Cardiac muscle cell (in vitro differentiated cells and primary cell): ENCODE measurements around the gene NCAPD3. TPM values are rescaled to one million over a fixed set of nuclear protein-coding genes. Genes with fewer than 3 reads are reported as not detected.

Source experiments
- DNase-seq, 2 donors: peaks; one replicate each; pipeline versions ENCODE4 v3.0.0 to v3.0.0-alpha.2; 2010 to 2017; ENCODE audit warnings: low read depth in 1 of 2, low spot score in 1 of 2
- H3K27ac ChIP-seq: fragments of 200-600 bp; sonication (generic); 2 replicates; pipeline ENCODE4 v1.5.1; 2016
- H3K27me3 ChIP-seq: fragments of 200-600 bp; sonication (generic); 2 replicates; pipeline ENCODE4 v1.6.0; 2016; ENCODE audit warnings: control low read depth
- H3K36me3 ChIP-seq: fragments of 200-600 bp; sonication (generic); 2 replicates; pipeline ENCODE4 v1.5.1; 2016; ENCODE audit warnings: control low read depth
- H3K4me1 ChIP-seq: fragments of 200-600 bp; sonication (generic); 2 replicates; pipeline ENCODE4 v1.8.1; 2017; ENCODE audit warnings: low read depth, mild to moderate bottlenecking, mixed run types
- H3K4me3 ChIP-seq: fragments of 200-600 bp; sonication (generic); 2 replicates; pipeline ENCODE4 v1.5.1; 2016; ENCODE audit warnings: mild to moderate bottlenecking
- H3K9me3 ChIP-seq: fragments of 200-600 bp; sonication (generic); 2 replicates; pipeline ENCODE4 v1.5.1; 2017; ENCODE audit warnings: low read depth, mild to moderate bottlenecking, control low read depth
- polyA plus RNA-seq: library from polyadenylated mRNA; unstranded; fragments of >200 nt; fragmentation: Nextera tagmentation; extraction: Ambion mirVana; gene quantifications from 2 replicates; pipeline ENCODE4 v1.2.1, GENCODE V29; 2016
- total RNA-seq: library from RNA; depleted of rRNA; stranded (reverse); fragments of >200 nt; gene quantifications from 2 replicates; pipeline ENCODE4 v1.2.3, GENCODE V29; 2016
- TF ChIP-seq, protein P1 (sequence below): IDR thresholded peaks from 2 replicates; pipeline ENCODE4 v1.5.1; 2012; ENCODE audit warnings: low read depth, mild to moderate bottlenecking, low read length

Gene NCAPD3
- total and polyA plus RNA-seq, 2 experiments from 2014 or later, result 17.1 to 20.8 TPM

DNA sequence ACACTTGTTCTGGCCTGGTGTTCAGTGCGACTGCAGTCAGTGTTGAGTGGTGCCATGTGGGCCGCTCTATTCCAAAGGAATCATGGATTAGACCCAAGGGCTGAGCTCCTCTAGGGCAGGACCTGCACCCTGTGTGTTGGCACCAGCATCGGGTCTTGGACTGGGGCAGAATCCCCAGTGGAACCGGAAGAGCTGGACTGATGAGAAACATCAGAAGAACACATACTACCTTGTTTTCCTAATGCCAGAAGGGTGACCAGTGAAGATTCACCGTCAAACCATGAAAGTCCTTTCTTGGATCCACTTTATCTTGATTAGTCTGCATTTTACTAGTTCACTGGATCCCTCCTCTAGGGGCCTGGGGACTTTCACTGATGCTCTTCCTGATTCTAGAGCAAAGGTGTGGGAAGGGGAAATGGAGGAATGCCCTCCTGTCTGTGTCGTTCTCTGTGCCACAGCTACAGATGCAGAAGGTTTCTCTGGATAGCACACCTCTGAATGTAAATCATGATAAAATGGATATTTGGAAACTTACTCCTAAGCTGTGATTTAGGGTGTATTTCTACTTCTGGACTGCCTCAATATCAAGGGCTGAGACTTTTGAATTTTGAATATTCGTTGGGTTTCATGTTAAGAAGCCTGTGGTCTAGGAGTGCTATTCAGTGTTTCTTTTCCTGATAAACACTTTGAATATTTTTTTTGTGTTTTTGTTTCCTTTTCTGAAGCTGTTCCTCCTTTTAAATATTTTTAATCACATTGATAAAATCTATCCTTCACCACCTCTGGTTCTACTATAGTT lies 41.4 kb upstream of the NCAPD3 start:
- peaks cover 8% of the 10 kb centered on the region for H3K36me3 ChIP-seq
- H3K27me3 ChIP-seq, result no peaks in the 10 kb centered on the region
- H3K9me3 ChIP-seq, result no peaks in the 10 kb centered on the region
- no peak overlapping the region for H3K4me3 ChIP-seq
- no peak for DNase-seq
- H3K27ac ChIP-seq, result no peak overlapping the region
- TF ChIP-seq, protein P1, sequence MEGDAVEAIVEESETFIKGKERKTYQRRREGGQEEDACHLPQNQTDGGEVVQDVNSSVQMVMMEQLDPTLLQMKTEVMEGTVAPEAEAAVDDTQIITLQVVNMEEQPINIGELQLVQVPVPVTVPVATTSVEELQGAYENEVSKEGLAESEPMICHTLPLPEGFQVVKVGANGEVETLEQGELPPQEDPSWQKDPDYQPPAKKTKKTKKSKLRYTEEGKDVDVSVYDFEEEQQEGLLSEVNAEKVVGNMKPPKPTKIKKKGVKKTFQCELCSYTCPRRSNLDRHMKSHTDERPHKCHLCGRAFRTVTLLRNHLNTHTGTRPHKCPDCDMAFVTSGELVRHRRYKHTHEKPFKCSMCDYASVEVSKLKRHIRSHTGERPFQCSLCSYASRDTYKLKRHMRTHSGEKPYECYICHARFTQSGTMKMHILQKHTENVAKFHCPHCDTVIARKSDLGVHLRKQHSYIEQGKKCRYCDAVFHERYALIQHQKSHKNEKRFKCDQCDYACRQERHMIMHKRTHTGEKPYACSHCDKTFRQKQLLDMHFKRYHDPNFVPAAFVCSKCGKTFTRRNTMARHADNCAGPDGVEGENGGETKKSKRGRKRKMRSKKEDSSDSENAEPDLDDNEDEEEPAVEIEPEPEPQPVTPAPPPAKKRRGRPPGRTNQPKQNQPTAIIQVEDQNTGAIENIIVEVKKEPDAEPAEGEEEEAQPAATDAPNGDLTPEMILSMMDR, result no peak
- no peaks in the 10 kb centered on the region for H3K4me1 ChIP-seq

DNA sequence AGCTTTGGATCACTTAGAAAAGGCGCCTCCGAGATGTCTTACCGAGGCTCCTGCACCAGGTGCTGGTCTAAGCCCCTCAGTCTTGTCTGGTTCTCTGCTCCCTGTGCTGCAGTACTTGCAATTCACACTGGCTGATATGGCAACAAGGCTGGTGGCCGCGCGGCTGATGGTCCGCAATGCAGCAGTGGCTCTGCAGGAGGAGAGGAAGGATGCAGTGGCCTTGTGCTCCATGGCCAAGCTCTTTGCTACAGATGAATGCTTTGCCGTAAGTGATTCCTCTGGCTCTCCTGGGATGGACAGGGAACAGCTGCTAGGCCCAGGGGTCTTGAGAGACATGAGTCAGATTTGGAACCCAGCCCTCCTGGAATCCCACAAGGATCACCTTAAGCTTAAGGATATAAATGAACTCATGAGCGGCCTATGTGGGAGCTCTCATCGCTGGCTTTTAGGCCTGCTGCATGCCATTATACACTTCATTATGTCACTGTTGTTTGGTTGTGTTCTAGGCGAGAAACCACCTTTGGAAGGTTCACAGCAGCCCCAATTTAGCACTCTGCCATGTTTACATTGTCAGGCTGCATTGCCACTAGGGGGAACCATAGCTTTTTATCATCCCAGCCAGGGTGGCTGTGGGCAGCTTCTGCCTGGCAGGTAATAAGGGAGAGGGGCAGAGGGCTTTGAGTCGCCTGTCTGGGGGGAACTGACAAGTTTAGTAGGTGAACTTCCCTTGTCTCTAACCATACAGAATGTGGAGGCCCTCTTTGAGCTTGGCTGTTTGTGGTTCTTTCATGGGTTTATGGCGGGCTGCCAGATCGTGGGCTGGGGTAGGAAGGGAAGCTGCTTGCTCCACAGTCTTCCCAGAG lies 38.1 kb upstream of the NCAPD3 start:
- Histone ChIP-seq H3K9me3 (no peaks in the 10 kb centered on the region), H3K27me3 (no peaks in the 10 kb centered on the region), H3K27ac (no peak overlapping the region), H3K4me3 (no peak overlapping the region), H3K4me1 (no peaks in the 10 kb centered on the region), H3K36me3 (peaks cover 20% of the 10 kb centered on the region)
- peak; percentile 24 to 31 for DNase-seq
- TF ChIP-seq, protein P1, result peak; percentile 61

DNA sequence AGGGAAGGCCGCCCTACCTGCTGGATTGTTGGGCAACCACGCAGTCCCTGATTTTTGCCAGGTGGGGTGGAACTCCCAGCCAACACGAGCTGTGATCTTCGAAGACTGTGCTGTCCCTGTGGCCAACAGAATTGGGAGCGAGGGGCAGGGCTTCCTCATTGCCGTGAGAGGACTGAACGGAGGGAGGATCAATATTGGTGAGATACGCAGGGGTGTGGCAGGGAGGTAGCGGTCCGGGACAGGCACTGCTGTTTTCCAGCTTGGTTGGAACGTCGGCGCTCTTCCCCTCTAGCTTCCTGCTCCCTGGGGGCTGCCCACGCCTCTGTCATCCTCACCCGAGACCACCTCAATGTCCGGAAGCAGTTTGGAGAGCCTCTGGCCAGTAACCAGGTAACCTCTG lies 37.2 kb upstream of the NCAPD3 start:
- Histone ChIP-seq H3K4me3 (no peak overlapping the region), H3K27ac (no peak overlapping the region), H3K36me3 (peaks cover 20% of the 10 kb centered on the region), H3K4me1 (no peaks in the 10 kb centered on the region), H3K9me3 (no peaks in the 10 kb centered on the region), H3K27me3 (no peaks in the 10 kb centered on the region)
- no peak for DNase-seq
- TF ChIP-seq, protein P1, result no peak

DNA sequence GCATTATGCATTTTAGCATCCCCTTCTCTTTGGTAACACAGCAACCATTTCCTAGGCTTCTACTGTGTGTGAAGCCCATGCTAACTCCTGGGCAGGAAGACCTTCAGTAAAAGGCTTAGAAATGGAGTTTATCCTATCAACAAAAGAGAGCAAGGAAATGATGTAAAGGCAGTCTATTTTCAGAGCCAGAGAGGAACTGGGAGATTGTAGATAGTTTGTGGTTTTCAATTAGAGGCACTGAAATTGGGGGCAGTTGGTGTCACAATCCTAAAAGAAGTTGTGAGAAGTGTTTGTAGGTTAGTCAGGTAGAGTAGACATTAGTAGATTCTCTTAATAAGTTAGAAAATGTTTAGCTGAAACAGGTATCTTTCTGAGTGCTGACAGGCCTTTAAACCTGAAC lies 36.7 kb upstream of the NCAPD3 start:
- no peak overlapping the region for H3K27ac ChIP-seq
- H3K9me3 ChIP-seq, result no peaks in the 10 kb centered on the region
- TF ChIP-seq, protein P1, result no peak
- no peaks in the 10 kb centered on the region for H3K27me3 ChIP-seq
- peaks cover 20% of the 10 kb centered on the region for H3K36me3 ChIP-seq
- DNase-seq, result no peak
- no peaks in the 10 kb centered on the region for H3K4me1 ChIP-seq
- H3K4me3 ChIP-seq, result no peak overlapping the region

DNA sequence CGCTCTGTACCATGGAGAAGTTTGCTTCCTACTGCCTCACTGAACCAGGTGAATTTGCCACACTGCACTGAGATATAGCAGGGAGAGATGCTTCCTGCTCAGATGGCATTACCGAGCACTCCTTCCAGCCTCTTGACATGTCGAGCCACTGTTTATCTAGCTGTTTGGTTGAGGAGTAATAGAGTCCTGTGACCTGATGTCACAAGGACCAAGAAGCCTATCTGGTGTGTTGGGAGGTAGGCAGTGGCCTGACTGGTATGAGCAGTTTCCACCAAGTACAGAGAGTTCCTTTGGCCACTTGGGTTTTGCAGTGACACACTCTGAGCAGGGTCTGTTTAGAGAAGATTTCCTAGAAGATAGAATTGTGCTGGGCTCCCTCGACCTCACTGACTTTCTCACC lies 34.8 kb upstream of the NCAPD3 start:
- peaks cover 20% of the 10 kb centered on the region for H3K36me3 ChIP-seq
- H3K4me1 ChIP-seq, result no peaks in the 10 kb centered on the region
- H3K27ac ChIP-seq, result no peak overlapping the region
- no peaks in the 10 kb centered on the region for H3K9me3 ChIP-seq
- TF ChIP-seq, protein P1, result no peak
- no peak overlapping the region for H3K4me3 ChIP-seq
- DNase-seq, result no peak
- H3K27me3 ChIP-seq, result no peaks in the 10 kb centered on the region
